Measurements from ENCODE around the gene UBXN7. TPM values are rescaled to one million over a fixed set of nuclear protein-coding genes. Genes with fewer than 3 reads are reported as not detected.
"Not testable (repeated sequence)": the region's sequence is repeated elsewhere in the genome, so short reads cannot be mapped to it uniquely, and the experiment has no call there.

The UBXN7 gene
- total RNA-seq, 1 experiment from 2014 or later: 99.6 TPM

DNA sequence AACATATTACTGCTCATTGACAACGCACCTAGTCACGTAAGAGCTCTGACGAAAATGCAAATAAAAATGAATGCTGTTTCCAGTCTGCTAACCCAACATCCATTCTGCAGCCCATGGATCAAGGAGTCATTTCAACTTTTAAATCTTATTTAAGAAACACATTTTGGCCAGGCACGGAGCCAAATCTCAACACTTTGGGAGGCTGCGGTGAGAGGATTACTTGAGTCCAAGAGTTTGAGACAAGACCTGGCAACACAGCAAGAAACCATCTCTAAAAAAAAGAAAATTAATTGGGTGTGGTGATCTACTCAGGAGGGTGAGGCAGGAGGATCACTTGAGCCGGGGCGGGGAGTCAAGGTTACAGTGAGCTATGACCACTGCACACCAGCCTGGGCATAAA is 71.6 kb downstream of the UBXN7 start:
- ATAC-seq (no peak), DNase-seq (ENCODE audit: low spot score) (no peak)
- H3K4me1 Mint-ChIP-seq: no peaks in the 10 kb centered on the region
- TF ChIP-seq ZNF263 (CRISPR knock-in tag; IDR thresholded peaks at IDR 0.05; ENCODE audit: low read depth): no peak
- TF ChIP-seq CREB1 (CRISPR knock-in tag; IDR thresholded peaks at IDR 0.05): no peak
- TF ChIP-seq, protein P1, sequence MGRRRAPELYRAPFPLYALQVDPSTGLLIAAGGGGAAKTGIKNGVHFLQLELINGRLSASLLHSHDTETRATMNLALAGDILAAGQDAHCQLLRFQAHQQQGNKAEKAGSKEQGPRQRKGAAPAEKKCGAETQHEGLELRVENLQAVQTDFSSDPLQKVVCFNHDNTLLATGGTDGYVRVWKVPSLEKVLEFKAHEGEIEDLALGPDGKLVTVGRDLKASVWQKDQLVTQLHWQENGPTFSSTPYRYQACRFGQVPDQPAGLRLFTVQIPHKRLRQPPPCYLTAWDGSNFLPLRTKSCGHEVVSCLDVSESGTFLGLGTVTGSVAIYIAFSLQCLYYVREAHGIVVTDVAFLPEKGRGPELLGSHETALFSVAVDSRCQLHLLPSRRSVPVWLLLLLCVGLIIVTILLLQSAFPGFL (CRISPR knock-in tag; IDR thresholded peaks at IDR 0.05; ENCODE audit: borderline replicate concordance): no peak
- no peak for TF ChIP-seq ZNF219 (CRISPR knock-in tag; IDR thresholded peaks at IDR 0.05; ENCODE audit: borderline replicate concordance)
- TF ChIP-seq IRF2 (CRISPR knock-in tag; IDR thresholded peaks at IDR 0.05; ENCODE audit: borderline replicate concordance, low read depth): no peak
- no peak for TF ChIP-seq SP1 (CRISPR knock-in tag; conservative IDR thresholded peaks at IDR 0.05)
- no peak for TF ChIP-seq HMGXB4 (CRISPR knock-in tag; IDR thresholded peaks at IDR 0.05)
- no peak for TF ChIP-seq ZNF138 (CRISPR knock-in tag; conservative IDR thresholded peaks at IDR 0.05)
- TF ChIP-seq, protein P2, sequence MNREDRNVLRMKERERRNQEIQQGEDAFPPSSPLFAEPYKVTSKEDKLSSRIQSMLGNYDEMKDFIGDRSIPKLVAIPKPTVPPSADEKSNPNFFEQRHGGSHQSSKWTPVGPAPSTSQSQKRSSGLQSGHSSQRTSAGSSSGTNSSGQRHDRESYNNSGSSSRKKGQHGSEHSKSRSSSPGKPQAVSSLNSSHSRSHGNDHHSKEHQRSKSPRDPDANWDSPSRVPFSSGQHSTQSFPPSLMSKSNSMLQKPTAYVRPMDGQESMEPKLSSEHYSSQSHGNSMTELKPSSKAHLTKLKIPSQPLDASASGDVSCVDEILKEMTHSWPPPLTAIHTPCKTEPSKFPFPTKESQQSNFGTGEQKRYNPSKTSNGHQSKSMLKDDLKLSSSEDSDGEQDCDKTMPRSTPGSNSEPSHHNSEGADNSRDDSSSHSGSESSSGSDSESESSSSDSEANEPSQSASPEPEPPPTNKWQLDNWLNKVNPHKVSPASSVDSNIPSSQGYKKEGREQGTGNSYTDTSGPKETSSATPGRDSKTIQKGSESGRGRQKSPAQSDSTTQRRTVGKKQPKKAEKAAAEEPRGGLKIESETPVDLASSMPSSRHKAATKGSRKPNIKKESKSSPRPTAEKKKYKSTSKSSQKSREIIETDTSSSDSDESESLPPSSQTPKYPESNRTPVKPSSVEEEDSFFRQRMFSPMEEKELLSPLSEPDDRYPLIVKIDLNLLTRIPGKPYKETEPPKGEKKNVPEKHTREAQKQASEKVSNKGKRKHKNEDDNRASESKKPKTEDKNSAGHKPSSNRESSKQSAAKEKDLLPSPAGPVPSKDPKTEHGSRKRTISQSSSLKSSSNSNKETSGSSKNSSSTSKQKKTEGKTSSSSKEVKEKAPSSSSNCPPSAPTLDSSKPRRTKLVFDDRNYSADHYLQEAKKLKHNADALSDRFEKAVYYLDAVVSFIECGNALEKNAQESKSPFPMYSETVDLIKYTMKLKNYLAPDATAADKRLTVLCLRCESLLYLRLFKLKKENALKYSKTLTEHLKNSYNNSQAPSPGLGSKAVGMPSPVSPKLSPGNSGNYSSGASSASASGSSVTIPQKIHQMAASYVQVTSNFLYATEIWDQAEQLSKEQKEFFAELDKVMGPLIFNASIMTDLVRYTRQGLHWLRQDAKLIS (CRISPR knock-in tag; IDR thresholded peaks at IDR 0.05; ENCODE audit: borderline replicate concordance): no peak
- no peak for TF ChIP-seq ZNF396 (CRISPR knock-in tag; IDR thresholded peaks at IDR 0.05; ENCODE audit: borderline replicate concordance)
- no peak for TF ChIP-seq RORB (CRISPR knock-in tag; IDR thresholded peaks at IDR 0.05)
- TF ChIP-seq ESRRA (CRISPR knock-in tag; IDR thresholded peaks at IDR 0.05; ENCODE audit: borderline replicate concordance): no peak
- no peak for TF ChIP-seq CREM (CRISPR knock-in tag; IDR thresholded peaks at IDR 0.05)
- TF ChIP-seq E2F4 (CRISPR knock-in tag; IDR thresholded peaks at IDR 0.05; ENCODE audit: borderline replicate concordance, low read depth): no peak
- TF ChIP-seq, protein P3, sequence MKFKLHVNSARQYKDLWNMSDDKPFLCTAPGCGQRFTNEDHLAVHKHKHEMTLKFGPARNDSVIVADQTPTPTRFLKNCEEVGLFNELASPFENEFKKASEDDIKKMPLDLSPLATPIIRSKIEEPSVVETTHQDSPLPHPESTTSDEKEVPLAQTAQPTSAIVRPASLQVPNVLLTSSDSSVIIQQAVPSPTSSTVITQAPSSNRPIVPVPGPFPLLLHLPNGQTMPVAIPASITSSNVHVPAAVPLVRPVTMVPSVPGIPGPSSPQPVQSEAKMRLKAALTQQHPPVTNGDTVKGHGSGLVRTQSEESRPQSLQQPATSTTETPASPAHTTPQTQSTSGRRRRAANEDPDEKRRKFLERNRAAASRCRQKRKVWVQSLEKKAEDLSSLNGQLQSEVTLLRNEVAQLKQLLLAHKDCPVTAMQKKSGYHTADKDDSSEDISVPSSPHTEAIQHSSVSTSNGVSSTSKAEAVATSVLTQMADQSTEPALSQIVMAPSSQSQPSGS (CRISPR knock-in tag; IDR thresholded peaks at IDR 0.05; ENCODE audit: borderline replicate concordance, low read depth): no peak
- no peak for TF ChIP-seq NFE2L1 (CRISPR knock-in tag; IDR thresholded peaks at IDR 0.05)
- no peak for TF ChIP-seq ZNF416 (CRISPR knock-in tag; IDR thresholded peaks at IDR 0.05)
- TF ChIP-seq CDX4 (CRISPR knock-in tag; IDR thresholded peaks at IDR 0.05; ENCODE audit: borderline replicate concordance): no peak
- ChIA-PET POLR2A (no interaction called here), CTCF (no interaction called here)
- H3K27me3 Mint-ChIP-seq (ENCODE audit: low read depth): no peaks in the 10 kb centered on the region
- 0 out of 2 replicates have a peak overlapping the region, but pooled peaks have one; percentile 9 for H3K27ac Mint-ChIP-seq
- no peak overlapping the region for H3K4me3 Mint-ChIP-seq
- H3K9me3 Mint-ChIP-seq: no peaks in the 10 kb centered on the region
- H3K36me3 Mint-ChIP-seq: peaks cover 76% of the 10 kb centered on the region

GRCh38 chr3:196358540-196358939 is 73.7 kb downstream of the UBXN7 start:
- H3K4me3 Mint-ChIP-seq; H3K4me1 Mint-ChIP-seq; POLR2A ChIA-PET; ATAC-seq; DNase-seq (ENCODE audit: low spot score); H3K27me3 Mint-ChIP-seq (ENCODE audit: low read depth); H3K9me3 Mint-ChIP-seq; H3K27ac Mint-ChIP-seq; CTCF ChIA-PET: not testable (repeated sequence)
- H3K36me3 Mint-ChIP-seq: peaks cover 74% of the 10 kb centered on the region
